Fibroblast of skin of left quadriceps (primary cell): ENCODE data around the gene SLC2A9.

Experiments used
- DNase-seq, 2 experiments: peaks; one replicate each; pipeline ENCODE4 v3.0.0-alpha.2; 2013; ENCODE audit warnings: low read depth in 2 of 2

The SLC2A9 gene

DNA sequence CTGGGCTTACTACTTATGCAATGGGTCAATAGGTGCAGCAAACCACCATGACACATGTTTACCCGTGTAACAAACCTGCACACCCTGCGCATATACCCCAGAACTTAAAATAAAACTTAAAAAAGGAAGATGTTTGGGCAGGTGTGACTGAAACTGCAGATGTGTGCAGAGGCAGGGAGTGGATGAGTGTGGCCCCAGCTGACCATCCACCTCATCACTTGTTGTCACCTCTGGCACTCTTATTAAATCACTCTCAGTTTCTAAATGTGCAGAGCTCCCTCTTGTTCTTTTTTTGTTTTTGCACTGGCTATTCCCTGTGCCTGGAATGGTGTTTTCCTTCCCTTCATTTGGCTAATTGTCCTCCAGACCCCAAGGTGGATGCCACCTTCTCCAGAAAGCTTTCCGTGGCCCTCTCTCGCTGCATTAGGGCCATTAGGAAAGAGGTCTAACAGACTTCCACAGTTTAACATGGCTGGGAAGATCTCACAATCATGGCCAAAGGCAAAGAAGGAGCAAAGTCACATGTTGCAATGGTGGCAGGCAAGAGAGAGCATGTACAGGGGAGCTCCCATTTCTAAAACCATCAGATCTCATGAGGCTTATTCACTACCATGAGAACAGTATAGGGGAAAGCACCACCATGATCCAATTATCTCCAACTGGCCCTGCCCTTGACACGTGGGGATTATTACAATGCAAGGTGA, 58.5 kb downstream of the SLC2A9 start:
- DNase-seq, result no peak

DNA sequence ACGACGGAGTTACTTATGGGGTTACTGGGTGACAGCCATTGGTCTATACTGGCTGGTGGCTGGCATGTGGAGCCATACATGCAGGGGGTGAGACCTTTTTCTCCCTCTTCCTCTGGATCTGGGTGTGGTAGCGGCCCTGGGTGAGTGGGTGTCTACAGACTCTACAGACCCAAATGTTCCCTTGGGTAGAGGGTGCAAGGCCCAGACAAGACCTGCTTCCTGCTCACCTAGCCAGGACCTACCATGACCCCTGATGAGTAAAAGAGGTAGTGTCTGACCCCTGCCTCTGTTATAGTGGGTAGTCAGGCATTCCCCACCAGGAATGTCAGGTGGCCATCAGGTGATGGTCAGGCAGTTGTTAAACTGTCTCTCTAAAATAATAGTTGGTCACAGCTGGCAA, 66.8 kb downstream of the SLC2A9 start:
- no peak for DNase-seq

DNA sequence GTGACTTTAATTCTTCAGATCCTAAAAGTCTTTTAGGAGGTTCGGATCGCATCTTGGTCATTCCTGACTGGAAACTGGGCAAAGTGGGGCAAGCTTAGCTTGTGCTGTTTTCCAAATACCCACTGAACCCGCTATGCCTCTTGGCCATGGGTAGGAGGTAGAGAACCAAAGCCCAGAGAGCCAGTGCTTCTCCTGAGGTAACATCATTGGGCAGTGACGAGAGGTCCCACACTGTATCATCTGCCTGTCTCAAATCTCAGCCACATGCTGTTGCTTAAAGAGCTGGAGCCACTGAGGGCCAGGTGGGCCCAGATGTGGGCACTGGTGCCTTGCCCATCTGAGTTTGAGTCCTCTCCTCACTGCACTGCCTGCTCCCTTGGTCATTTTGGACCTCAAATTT, 68.2 kb downstream of the SLC2A9 start:
- no peak for DNase-seq

DNA sequence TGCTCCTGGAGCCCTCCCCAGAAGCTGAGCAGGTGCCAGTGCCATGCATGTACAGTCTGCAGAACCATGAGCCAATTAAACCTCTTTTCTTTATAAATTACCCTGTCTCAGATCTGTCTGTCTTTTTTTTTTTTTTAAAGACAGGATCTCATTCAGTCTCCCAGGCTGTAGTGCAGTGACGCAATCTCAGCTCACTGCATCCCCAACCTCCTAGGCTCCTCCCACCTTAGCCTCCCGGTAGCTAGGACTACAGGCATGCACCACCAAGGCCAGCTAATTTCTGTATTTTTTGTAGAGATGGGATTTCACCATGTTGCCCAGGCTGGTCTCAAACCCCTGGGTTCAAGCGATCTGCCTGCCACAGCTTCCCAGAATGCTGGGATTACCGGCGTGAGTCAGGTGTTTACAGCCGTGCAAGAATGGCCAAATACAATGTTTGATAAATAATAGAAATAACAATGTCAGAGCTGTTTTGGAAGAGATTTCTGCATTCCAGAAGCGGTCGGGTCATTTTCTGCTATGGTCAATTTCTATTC, 68.8 kb downstream of the SLC2A9 start:
- no peak for DNase-seq

DNA sequence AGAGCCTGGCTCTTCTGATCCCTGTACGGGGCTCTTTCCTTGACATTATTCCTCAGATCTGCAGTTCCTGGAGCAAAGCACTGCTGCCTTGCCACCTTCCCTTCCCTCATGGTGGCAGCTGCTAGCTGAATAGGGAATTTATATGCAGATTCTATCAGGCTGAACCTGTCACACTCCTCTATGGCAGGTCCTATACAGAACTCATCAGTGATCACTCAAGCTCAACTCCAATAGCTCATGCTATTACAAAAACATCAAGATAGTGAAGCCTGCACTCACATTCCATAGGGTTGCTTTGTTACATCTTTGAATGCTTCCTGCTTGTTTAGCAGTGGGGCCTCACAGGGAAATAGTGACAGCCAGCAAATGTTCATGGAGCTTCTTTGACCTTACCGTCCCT, 71.7 kb downstream of the SLC2A9 start:
- DNase-seq, result no peak

DNA sequence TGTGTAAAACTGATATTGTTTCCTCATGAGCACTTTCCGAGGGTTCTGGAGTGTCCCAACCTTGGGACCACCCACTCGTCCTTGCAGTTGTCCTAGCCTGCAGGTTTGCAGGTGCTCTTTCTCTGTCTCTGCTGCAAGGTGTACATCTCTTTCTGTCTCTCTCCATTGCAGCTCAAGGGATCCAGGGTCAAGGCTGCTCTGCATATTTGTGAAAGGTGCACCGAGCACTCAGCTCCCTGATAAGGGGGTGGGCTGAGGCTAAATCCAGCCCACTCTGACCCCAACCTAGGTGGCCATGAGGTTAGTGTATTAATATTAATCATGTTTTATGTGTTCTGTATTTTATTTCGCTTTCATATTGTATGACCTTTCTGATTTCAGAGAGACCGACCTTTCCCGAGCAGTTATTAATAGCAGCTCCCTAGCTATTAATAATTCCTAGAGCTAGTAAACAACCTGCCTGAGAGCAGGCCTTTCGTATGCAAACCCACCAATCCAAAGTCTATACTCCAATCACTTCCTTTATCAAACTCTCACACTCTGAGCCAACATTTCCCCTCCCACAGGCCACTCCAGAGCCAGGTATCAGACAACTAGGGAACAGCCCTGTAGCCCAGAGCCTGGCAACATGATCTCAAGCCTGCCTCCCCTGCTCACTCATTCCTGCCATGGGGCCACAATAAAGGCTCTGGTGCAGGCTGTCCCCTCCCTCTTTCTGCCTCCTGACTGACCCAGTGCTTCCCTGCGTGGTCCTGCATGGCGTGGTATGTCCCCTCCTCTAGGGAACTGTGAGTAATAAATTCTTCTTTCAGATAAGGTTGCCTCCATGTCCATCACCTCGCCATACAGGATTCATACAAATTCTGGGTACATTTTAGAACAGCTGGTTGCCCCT, 73.9 kb downstream of the SLC2A9 start:
- no peak for DNase-seq

DNA sequence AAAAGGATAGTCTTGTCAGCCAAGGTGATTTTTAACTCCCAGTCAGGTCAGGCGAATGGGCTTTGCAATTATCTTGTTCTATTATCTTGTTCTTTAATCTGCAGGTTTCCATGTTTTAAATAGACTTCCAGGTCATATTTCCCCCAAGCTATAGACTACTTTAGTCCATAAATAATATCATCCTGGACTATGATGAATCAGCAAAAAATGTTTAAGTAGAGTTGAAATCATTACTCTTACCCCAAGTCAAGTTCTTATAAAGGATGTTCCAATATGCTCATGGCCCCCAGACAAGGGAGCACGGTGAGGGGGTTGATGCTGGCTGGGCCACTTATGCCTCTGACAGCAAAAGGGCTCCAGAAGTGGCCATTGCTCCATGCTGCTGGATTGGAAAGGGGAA, 75.1 kb downstream of the SLC2A9 start:
- DNase-seq, result no peak

DNA sequence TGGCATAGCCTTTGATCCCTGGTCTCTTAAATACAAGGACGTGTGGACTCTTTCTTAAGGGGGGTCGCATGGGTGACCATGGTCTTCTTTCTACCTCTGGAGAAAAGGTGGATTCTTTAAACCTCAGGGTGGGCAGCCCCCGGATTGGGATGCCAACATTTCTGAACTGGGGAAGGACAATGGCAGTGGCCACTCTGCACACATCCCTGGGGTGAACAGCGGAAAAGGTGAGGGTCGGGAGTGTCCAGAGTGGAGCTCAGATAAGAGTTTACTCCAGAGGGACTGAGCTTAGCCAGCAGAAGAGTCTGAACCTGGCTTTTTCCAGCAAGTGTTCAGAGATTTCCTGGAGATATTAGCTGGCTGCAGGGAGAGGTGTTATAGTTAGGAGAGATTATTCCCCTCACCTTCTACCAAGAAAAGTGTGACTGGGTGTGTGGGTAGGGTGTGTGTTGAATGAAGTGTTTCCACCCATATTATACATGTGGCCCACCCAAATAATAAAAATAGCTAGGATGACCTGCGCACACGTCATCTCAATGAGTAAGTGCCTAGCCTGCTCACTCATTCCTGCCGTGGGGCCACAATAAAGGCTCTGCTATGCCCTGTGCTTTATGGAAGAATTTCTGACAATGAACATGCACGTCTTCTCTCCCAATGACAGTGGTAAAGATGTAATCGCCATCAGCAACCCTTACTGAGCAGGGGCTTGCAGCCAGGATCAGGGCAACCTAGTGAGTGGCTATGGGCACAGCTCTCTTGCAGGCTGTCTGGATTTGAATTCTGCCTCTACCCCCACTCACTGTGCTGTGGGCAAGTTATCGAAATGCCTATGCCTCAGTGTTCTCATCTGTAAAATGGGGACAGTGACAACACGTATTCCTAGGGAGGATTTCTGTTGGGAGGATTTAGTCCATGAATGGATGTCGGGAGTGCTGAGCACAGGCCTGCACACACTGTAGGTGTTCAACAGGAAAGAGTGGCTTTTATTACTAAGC, 76.6 kb downstream of the SLC2A9 start:
- no peak for DNase-seq

DNA sequence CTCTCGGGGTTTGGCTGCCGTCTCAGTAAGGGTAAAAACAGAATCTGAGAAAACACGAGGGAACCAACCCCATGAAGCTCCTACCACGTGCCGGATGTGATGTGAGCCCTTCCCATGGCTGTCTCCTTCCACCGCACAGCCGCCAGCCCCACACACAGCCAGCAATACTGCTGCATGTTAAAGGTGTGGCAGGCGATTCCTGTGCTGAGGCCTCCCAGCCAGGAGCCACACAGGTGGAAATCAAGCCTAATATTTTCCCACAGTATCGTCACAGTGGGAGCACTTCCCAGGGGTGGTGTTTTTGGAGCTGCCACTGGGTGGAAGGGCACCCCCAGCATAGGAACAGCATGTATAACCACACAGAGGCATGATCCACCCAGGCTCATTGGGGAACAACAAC, 77.5 kb downstream of the SLC2A9 start:
- no peak for DNase-seq

DNA sequence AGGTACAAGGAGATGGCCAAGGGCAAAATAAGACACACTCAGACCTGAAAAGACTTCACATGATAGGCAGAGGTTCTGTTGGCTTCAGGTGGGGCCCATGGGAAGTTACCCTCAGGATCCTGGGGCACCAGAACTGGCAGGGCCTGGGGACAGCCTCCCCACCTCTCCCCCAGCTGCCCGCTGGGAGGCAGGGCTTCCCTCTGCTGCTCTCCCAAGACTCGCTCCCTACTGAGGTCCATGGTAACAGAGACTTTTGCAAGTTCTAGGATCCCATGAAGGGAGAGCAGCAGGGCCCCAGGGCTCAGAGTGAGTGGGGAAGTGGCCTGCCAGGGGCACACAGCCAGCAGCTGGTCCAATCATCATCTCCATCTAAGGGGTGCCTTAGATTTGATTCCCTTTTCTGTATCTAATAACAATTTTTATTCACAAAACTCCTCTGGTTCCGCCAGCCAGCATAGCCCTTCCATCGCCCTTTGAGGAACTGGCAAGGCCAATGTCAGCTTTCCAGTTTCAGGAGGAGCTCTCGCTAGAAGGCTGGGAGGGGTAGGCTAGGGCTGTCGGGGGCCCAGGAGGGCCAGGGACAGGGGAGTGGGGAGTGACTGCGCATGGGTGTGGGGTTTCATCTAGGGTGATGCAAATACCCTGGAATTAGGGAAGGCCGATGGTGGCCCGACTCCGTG, 78.2 kb downstream of the SLC2A9 start:
- DNase-seq, result no peak

DNA sequence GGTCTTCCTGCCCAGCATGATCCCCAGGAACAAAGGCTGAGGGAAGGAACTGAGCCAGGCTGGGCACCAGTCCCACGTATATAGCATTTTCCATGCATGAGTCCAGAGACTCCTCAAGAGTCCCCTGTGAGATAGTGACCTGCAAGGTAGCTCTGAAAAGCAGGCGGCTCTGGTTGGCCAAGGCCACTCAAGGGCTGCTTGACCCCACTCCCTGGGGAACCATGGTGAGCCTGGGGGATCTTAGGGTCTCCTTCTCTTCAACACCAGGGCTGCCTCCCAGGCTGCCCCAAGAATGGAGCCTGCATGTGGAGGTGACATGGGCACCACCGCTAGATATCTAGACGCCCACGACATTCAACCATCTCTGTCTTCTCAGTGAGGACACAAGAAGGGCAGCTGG, 79.2 kb downstream of the SLC2A9 start:
- DNase-seq, result no peak

DNA sequence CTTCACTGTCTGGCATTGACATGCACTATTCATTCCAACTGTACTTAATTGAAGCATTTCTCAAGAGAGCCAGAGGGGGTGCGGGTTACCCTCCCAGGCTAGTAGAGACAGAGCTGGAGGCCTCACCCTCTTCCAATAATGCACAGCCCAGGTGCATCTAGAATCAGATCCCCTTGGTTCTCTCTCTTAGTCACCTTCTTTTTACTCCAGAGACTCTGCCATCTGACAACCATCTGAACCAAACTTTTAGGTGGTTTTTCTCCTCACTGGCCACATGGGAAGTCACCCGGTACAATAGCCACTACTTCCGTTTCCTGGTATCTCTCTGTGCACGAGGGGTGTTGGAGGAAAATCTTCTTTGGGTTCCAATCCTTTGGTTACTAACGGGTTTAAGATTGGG, 81.3 kb downstream of the SLC2A9 start:
- no peak for DNase-seq

DNA sequence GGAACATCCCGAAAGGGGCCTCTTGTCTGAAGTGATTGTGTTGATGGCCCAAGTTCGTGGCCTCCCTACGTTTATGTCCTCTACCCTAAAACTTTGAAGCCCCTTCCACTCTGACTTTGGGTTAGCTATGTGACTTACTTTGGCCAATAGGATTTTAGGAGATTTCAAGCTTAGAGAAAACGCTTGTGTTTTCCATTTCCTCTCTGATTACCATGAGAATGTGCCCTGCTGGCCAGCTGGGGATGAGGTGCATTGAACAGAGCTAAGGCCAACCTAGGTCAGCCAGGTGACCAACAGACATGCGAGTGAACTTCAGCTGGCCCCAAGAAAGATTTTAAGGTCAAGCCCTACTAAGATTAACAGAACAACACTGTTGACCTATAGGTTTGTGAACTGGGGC, 82.4 kb downstream of the SLC2A9 start:
- DNase-seq, result no peak

DNA sequence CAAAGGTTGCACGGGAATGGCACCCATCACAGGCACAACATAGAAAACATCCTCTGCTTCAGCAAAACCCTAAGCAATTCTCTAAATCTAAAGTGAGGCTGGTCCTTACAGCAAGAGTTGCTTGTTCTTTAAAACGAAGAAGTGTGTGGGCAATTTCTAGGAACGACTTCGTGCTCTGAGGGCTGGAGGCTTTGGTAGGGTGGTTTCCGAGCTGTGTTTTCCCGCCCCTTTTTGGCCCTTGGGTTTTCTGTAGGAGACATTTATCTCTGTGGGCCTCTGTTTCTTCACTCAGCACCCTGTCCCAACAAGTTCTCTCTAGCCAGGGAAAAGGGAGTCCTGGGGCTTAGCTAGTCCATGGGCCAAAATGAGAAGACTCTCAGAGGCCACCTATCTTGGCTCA, 84.2 kb downstream of the SLC2A9 start:
- DNase-seq, result no peak

DNA sequence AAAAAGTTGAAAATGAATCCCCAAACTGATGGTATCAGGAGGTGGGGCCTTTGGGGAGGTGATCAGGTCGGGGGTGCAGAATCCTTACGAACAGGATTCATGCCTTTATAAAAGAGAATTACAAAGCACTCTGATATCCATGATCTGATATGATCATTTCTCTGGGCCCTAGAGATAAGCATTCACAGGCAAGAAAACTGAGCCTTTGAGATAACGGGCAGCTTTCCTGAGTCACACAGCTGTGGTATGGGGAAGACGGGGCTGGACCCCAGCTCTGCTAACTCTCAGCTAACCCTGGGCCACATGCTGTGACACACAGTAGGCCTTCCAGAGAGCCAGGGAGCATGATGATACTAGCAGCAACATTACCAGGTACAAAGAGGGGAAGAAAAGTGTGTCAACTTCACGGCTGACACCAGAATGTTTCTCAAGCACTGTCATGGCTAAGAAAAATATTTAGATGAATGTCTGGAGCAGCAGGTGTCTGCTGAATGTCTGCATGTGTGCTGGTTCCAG, 85.1 kb downstream of the SLC2A9 start:
- no peak for DNase-seq

DNA sequence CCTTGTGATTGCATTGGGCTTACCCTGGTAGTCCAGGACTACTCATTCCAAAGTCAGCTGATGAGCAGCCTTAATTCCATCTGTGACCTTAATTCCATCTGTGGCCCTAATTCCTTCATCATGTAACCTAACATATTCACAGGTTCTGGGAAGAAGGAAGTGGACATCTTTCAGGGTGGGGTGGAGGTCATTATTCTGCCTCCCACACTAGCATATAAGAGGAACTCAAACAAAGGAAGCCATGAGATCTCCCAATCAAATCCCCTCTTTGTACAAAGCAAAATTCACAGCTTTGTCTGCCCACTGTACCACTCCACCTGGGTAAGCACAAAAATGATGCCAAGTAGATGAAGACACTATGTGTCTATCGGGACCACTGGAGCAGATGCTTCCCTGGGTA, 87.3 kb downstream of the SLC2A9 start:
- no peak for DNase-seq

DNA sequence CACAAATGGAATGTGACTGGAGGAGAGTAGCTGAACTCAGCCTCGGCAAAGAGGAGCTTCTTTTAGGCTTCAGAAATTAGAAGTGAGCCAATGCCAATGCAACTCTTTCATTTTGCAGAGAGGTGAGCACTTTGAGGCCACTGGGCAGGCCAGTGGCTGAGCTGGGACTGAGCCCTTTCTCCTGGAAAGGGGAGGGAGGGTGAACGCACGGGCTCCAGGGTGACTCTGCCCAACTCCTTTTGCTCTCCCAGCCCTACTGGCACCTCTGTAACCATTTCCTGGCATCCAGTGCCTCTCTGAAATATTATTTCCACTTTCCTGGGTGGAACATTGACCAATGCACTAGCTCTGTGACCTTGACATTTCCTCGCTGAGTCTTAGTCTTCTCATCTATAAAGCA, 88.1 kb downstream of the SLC2A9 start:
- no peak for DNase-seq

DNA sequence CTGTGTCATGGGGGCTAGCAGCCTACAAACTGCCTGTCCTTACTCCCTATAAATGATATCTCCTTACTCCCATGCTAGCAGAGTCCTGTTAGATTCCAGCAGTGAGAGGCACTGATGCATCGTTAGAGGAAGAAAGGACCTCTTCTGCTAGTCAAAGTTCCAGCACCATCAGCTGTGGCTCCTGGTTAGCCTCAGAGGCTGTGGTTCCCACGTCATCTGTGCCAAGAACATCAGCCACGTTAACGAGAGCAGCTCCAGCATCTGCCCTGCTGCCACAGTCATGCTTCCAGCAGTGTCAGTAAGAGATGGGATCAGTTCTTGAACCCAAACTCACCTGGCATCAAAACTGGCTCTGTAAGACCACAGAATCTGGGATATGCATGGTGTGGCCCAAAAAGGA, 88.5 kb downstream of the SLC2A9 start:
- no peak for DNase-seq

DNA sequence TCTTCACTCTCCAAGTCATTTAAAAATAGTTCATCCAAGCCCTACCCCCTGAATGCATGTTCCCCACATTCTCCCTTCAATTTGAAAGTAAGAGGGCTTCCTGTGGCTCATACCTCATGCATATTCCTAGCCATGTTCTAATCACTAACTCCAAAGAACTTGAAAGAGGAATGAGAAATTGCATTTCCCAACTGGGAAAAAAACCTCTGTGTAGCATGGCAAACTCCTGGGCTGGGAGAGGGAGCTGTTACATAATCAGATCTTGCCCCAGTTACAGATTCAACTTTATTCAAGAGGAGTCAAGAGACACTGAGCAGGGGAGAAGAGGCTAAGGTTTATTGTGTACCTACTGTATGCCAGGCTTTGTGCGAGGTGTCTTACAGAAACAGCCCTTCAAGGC, 90.2 kb downstream of the SLC2A9 start:
- no peak for DNase-seq

DNA sequence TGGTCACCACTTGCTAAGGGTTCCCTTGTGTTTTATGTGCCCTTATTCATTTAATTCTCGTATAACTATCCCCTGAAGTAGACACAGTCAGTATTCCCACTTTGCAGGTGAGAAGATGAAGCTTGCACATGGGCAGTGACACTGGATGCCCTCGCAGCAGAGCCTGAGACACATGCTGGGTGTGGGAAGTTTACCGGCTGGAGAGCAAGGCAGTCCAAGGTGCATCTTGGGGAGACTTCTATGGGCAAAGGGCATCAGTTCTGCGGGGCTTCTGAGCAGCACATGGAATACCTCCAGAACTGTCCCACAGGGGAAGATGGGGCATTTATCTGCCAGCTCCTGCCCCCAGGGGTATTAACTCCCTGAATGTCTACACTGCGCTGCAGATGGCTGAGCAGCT, 92.2 kb downstream of the SLC2A9 start:
- no peak for DNase-seq
